ENCODE measurements around the gene CREB3L2.

The CREB3L2 gene

DNA sequence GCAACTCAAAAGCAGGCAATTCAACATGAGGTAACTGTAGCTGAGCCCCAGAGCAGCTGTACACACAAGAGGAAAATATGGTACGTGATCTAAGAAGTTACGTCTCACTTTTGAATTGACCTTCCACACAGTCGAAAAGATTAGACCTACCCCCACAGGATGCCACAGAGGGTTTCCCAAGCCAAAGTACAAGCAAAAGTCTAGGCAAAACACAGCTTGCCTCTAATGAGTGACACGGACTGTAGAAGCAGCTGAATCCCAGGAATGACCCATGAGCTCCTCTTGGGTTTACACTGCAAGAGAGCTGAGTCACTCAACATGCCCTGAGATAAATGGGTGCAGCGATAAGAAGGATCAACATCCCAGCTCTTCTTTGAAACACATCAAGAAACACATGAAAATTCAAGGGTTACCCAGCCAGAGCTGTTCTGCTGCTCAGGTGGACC lies 9.8 kb downstream of the CREB3L2 start:
- no peak overlapping the region for H3K4me3 ChIP-seq (replicated peaks; ENCODE audit: insufficient read depth, low read length)
- H3K27ac ChIP-seq (replicated peaks), result peak overlapping the region; percentile 79
- no peaks in the 10 kb centered on the region for H3K27me3 ChIP-seq (ENCODE audit: insufficient read depth, poor library complexity, severe bottlenecking)
- DNase-seq (ENCODE audit: low read depth in 1 of 2, low spot score in 1 of 2), result no peak
- TF ChIP-seq, protein P1, sequence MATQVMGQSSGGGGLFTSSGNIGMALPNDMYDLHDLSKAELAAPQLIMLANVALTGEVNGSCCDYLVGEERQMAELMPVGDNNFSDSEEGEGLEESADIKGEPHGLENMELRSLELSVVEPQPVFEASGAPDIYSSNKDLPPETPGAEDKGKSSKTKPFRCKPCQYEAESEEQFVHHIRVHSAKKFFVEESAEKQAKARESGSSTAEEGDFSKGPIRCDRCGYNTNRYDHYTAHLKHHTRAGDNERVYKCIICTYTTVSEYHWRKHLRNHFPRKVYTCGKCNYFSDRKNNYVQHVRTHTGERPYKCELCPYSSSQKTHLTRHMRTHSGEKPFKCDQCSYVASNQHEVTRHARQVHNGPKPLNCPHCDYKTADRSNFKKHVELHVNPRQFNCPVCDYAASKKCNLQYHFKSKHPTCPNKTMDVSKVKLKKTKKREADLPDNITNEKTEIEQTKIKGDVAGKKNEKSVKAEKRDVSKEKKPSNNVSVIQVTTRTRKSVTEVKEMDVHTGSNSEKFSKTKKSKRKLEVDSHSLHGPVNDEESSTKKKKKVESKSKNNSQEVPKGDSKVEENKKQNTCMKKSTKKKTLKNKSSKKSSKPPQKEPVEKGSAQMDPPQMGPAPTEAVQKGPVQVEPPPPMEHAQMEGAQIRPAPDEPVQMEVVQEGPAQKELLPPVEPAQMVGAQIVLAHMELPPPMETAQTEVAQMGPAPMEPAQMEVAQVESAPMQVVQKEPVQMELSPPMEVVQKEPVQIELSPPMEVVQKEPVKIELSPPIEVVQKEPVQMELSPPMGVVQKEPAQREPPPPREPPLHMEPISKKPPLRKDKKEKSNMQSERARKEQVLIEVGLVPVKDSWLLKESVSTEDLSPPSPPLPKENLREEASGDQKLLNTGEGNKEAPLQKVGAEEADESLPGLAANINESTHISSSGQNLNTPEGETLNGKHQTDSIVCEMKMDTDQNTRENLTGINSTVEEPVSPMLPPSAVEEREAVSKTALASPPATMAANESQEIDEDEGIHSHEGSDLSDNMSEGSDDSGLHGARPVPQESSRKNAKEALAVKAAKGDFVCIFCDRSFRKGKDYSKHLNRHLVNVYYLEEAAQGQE (IDR thresholded peaks at IDR 0.05; ENCODE audit: insufficient replicate concordance, low read depth), result no peak
- no peak for TF ChIP-seq GABPA (IDR thresholded peaks at IDR 0.05; ENCODE audit: low read depth)
- no peak for TF ChIP-seq POLR2AphosphoS5 (IDR thresholded peaks at IDR 0.05; ENCODE audit: low read depth)
- TF ChIP-seq SPI1 (IDR thresholded peaks at IDR 0.05; ENCODE audit: borderline replicate concordance, low read depth), result no peak
- TF ChIP-seq, protein P2, sequence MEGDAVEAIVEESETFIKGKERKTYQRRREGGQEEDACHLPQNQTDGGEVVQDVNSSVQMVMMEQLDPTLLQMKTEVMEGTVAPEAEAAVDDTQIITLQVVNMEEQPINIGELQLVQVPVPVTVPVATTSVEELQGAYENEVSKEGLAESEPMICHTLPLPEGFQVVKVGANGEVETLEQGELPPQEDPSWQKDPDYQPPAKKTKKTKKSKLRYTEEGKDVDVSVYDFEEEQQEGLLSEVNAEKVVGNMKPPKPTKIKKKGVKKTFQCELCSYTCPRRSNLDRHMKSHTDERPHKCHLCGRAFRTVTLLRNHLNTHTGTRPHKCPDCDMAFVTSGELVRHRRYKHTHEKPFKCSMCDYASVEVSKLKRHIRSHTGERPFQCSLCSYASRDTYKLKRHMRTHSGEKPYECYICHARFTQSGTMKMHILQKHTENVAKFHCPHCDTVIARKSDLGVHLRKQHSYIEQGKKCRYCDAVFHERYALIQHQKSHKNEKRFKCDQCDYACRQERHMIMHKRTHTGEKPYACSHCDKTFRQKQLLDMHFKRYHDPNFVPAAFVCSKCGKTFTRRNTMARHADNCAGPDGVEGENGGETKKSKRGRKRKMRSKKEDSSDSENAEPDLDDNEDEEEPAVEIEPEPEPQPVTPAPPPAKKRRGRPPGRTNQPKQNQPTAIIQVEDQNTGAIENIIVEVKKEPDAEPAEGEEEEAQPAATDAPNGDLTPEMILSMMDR (IDR thresholded peaks at IDR 0.05; ENCODE audit: insufficient read depth, low read length), result no peak

DNA sequence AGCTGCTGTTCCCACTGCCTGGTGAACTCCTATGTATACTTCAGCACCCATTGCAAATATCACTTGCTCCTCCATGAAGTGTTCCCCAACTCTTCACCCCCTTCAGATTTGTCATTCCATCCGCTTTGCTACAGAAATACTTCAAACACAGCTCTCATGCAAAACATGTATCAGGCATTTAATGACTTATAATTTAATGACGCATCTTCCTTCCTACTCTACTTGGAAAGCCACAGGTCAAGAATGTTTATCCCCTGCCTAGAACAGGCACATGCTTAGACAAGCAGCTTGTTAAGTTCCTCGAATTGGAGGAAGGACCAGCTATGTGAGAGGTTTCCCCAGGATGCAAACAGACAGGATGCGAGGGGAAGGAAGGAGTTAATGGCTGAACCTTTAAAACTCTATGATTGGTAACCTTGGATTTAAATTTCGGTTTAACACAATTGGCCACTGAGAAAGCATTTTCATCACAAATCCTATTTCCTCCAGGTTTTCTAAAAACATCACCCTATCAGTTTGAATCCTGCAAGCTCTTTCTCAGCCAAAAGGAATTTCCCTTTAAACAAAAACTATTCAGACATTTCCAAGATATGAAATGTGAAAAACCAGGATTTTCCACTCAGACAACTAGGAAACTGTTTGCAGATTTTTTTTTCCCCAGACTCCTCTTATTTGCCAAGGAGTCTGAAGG lies 11.5 kb downstream of the CREB3L2 start:
- H3K27me3 ChIP-seq (ENCODE audit: insufficient read depth, poor library complexity, severe bottlenecking), result no peaks in the 10 kb centered on the region
- no peak overlapping the region for H3K4me3 ChIP-seq (replicated peaks; ENCODE audit: insufficient read depth, low read length)
- H3K27ac ChIP-seq (replicated peaks), result no peak overlapping the region
- TF ChIP-seq SPI1 (IDR thresholded peaks at IDR 0.05; ENCODE audit: borderline replicate concordance, low read depth) (no peak), POLR2AphosphoS5 (IDR thresholded peaks at IDR 0.05; ENCODE audit: low read depth) (no peak), GABPA (IDR thresholded peaks at IDR 0.05; ENCODE audit: low read depth) (no peak)
- TF ChIP-seq, protein P2 (IDR thresholded peaks at IDR 0.05; ENCODE audit: insufficient read depth, low read length), result no peak
- TF ChIP-seq, protein P1 (IDR thresholded peaks at IDR 0.05; ENCODE audit: insufficient replicate concordance, low read depth), result no peak
- no peak for DNase-seq (ENCODE audit: low read depth in 1 of 2, low spot score in 1 of 2)

DNA sequence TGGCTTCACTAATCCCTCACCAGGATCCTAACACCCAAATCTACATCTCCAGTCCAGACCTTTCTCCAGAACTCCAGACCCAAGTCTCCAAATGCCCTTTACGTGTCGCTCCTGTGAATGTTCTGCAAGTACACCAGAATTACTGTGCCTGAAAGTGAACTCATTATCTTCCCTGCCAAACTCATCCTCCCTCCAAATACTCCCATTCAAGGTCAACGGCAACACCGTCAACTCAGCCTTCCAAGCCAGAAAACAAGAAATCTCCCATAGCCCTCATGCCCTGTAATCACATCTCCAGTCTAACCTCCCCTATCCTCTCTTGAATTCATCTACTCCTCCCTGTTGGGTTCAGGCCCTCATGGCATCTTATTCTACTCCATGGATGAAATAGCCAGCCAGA lies 12.3 kb downstream of the CREB3L2 start:
- TF ChIP-seq POLR2AphosphoS5 (IDR thresholded peaks at IDR 0.05; ENCODE audit: low read depth), result no peak
- TF ChIP-seq, protein P2 (IDR thresholded peaks at IDR 0.05; ENCODE audit: insufficient read depth, low read length), result no peak
- TF ChIP-seq SPI1 (IDR thresholded peaks at IDR 0.05; ENCODE audit: borderline replicate concordance, low read depth), result no peak
- Histone ChIP-seq H3K27me3 (ENCODE audit: insufficient read depth, poor library complexity, severe bottlenecking) (no peaks in the 10 kb centered on the region), H3K4me3 (replicated peaks; ENCODE audit: insufficient read depth, low read length) (no peak overlapping the region), H3K27ac (replicated peaks) (no peak overlapping the region)
- no peak for DNase-seq (ENCODE audit: low read depth in 1 of 2, low spot score in 1 of 2)

DNA sequence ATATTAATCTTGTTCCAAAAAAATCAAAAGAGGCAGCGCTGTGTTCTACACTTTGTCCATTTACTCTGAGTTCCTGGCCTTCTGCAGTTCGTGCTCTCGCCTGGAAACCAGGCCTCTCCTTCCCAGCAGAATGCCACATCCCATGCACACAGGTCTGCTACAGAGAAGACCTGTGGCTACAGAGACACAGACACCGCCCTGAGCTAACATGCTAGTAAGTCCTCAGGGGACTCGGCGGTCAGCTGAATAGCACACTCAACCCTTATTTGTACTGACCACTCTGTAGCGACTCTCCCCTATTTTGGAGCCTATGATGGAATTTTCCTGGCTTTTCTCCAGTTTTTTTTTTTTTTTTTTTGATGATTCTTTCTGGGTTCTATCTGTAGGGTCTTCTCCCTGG lies 12.8 kb downstream of the CREB3L2 start:
- H3K4me3 ChIP-seq (replicated peaks; ENCODE audit: insufficient read depth, low read length), result no peak overlapping the region
- no peak for DNase-seq (ENCODE audit: low read depth in 1 of 2, low spot score in 1 of 2)
- no peaks in the 10 kb centered on the region for H3K27me3 ChIP-seq (ENCODE audit: insufficient read depth, poor library complexity, severe bottlenecking)
- no peak overlapping the region for H3K27ac ChIP-seq (replicated peaks)
- TF ChIP-seq GABPA (IDR thresholded peaks at IDR 0.05; ENCODE audit: low read depth), result no peak
- TF ChIP-seq SPI1 (IDR thresholded peaks at IDR 0.05; ENCODE audit: borderline replicate concordance, low read depth), result no peak
- no peak for TF ChIP-seq POLR2AphosphoS5 (IDR thresholded peaks at IDR 0.05; ENCODE audit: low read depth)
- TF ChIP-seq, protein P1 (IDR thresholded peaks at IDR 0.05; ENCODE audit: insufficient replicate concordance, low read depth), result no peak
- TF ChIP-seq, protein P2 (IDR thresholded peaks at IDR 0.05; ENCODE audit: insufficient read depth, low read length), result no peak

Measured in HL-60 (cell line).